NCI-H2227 treated with DMSO at 0.1 percent for 48 hours (cell line): Measurements from ENCODE around the gene BID.
"Not testable (repeated sequence)": the region's sequence is repeated elsewhere in the genome, so short reads cannot be mapped to it uniquely, and the experiment has no call there.

Experiments
- DNase-seq: peaks from one replicate; lab custom pipeline; 2025; lab: John Stamatoyannopoulos, UW

BID gene

DNA sequence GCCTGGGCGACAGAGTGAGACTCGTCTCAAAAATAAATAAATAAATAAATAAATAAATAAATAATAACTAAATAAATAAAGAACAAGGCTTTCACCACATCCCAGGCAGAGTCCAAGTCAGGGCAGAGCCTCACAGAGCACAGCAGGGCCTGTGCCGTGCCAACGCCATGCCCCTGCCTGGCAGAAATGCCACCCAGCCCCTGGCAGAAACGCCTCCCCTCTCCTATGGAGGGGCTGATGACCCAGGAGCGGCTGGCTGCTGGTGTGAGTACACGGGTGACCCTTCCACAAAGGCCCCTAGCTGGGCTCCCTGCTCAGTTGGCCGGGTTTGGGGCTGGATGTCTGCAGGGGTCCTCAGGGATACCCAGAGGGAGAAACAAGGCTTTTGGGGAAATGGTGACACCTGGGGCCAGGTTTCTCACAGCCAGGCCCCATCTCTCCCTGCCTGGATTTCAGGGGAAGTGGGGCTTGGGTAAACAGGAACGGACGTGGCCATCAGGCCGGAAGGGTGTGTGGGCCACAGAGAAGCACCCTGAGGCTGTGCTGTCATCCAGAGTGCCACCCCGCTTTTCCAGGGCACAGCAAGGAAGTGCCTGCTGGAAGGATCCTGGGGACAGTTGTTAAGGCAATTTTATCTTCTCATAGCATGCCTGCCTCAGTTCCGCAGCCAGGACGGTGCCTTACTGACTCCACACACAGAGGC lies 5.1 kb downstream of the BID start:
- no peak for DNase-seq

DNA sequence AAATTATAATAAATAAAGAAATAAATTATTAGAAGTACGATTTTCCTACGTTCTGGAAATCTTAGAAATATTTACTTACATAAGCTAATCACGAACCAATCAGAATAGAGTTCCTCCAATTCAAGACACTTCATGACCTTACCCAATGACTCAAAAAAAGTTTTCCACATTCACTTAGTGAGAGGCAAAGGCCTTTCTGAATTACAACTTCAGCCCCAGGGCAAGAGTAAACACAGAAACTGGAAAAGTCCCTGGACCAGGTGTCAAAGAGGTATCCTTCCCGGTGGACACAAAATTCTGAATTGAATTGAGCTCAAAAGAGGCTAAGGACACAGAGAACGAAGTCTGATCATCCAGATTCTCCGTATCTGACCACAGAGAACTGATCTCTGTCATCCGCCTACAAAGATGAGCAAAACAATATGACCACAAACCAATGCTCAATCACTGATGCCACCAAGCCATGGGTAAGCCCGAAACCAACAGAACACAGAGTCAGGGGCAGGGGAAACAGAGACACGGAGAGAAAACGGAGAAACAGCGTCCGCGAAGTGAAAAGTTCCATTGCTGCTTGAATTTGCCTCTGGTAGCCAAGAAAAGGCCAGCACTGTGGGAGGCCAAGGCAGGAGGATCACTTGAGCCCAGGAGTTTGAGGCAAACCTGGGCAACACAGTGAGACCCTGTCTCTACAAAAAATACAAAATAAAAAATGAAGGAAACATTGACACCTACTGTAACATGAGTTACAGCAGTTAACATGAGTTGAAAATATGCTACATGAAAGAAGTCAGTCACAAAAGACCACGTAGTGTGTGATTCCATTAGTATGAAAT lies 6.8 kb downstream of the BID start:
- no peak for DNase-seq

- not testable (repeated sequence) for DNase-seq
Observed at GRCh38 chr22:17764852-17765251, 9.4 kb downstream of the BID start.

GRCh38 chr22:17764036-17764435 lies 10.2 kb downstream of the BID start:
- no peak for DNase-seq

GRCh38 chr22:17763442-17763841 lies 10.8 kb downstream of the BID start:
- DNase-seq, result not testable (repeated sequence)

DNA sequence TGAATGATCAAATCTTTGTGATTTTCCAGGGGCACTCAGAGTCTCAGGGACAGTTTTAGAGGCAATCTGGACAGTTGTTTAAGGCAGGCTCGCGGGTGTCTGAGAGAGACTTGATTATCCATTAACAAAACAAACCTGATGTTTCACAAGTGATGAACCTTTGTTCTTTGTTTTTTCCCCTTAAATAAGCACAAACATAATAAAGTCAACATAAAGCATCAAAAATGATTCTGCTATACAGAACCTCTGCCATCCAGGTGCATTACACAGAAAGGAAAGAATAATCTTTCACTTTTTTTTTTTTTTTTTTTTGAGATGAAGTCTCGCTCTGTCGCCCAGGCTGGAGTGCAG lies 13.2 kb downstream of the BID start:
- no peak for DNase-seq

DNA sequence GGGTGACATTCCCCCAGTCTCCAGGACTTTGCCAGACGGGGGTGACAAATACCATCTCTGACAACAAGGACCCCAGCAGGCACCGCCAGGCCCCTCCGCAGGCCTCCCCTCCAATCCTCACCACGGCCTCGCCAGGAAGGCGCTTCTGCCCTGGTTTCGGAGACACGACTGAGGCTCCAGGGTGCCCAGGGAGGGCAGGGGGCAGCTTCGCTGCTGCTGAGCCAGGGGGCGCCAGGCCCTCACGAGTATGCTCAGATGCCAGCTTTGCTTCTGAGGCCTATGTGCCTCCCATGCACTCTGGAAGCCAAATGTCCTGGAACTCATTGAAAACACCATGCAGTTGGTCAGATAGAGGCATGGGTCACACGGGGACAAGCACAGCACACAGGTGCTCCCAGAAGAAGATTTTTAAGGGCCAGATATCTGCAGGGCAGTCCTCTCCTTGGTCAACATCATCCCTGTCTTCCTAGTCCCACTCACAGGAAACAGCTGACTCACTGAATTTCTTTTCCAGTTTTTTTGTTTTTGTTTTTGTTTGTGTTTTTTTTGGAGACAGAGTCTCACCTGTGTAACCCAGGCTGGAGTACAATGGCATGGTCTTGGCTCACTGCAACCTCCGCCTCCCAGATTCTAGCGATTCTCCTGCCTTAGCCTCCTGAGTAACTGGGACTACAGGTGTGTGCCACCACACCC lies 19.9 kb downstream of the BID start:
- no peak for DNase-seq

- no peak for DNase-seq
Observed at GRCh38 chr22:17753401-17753989, 20.8 kb downstream of the BID start.

DNA sequence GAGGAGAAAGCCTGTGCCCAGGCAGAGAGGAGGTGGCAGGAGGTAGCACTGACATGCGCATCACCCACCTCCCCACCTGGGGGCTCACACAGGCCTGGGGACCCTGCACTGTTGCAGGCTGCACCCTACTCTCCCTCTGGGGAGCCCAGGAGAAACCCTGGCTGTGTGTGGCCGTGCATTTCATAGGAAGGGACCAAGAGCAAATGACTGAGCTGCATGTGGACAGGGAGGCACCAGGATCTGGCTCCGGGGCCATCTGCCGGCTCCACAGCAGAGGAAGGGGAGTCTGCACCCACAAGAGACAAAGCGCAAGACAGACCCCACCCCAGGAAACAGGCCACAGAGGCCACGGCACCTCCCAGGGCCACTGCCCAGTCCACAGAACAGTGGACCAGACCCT lies 22.7 kb downstream of the BID start:
- DNase-seq, result no peak

- no peak for DNase-seq
Observed at GRCh38 chr22:17749605-17750395, 24.5 kb downstream of the BID start.

GRCh38 chr22:17748555-17749353 lies 25.5 kb downstream of the BID start:
- DNase-seq, result no peak

- no peak for DNase-seq
Observed at GRCh38 chr22:17746916-17747315, 27.4 kb downstream of the BID start.

- no peak for DNase-seq
Observed at GRCh38 chr22:17744430-17744829, 29.8 kb downstream of the BID start.

DNA sequence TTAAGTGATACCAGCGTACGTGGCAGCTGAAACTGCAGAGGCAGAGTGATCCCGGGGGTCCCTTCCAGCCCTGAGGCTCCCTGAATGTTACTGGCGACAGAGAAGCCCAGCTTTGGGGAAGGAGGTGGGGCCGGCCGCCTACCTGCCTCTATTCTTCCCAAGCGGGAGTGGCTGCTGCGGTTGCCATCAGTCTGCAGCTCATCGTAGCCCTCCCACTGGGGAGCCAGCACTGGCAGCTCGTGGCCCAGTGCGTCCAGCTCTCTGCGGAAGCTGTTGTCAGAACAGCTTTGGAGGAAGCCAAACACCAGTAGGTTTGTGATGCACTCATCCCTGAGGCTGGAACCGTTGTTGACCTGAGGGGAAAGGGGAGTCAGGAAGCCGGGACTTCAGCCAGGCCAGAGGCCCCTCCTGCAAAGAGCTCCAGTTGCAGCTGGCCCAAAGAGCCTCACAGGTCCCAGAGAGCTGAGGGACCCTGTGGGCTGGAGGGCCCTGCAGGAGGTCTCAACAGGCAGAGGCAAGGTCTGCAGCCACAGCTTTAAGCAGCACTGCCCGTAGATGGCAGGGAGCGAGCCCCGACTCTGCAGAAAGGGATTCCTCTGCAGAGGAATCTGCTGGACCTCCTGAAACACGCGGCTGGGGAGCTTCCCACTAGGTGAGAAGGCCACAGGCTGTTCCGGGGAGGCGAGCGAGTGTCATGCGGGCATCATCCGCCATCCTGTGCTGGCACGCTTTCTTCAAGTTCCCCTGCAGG lies 30.4 kb downstream of the BID start:
- DNase-seq, result no peak

GRCh38 chr22:17742527-17742902 lies 31.8 kb downstream of the BID start:
- DNase-seq, result peak; percentile 36

DNA sequence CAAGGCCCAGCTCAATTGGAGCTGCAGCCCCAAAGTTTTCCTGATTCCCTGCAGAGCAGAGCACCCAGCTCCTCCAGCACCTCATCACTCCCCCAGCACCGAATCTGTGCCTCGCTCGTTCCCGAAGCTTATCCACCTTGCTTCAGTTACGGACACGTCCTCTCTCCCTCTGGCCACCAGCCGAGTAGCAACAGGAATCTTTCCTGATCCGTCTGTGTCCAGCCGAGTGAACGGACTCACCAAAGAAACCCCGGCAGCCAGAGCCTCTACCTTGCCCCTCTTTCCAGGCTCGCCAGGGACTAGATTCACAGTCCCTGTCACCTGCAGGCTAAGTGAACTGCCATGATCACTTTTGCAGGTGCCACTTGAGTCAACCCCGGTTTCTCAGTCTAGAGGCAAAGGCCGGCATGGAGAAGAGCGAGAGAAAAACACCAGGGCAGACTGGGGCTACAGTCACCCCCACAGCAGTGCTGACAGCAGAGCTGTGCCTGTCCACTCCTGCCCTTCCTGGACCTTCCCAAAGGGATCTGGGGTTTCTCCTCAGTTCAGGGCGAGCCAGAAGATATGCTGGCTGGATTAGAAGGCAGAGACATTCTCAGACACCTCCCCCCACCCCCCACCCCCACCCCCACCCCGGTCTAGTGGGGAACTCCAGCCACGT lies 32.3 kb downstream of the BID start:
- no peak for DNase-seq

DNA sequence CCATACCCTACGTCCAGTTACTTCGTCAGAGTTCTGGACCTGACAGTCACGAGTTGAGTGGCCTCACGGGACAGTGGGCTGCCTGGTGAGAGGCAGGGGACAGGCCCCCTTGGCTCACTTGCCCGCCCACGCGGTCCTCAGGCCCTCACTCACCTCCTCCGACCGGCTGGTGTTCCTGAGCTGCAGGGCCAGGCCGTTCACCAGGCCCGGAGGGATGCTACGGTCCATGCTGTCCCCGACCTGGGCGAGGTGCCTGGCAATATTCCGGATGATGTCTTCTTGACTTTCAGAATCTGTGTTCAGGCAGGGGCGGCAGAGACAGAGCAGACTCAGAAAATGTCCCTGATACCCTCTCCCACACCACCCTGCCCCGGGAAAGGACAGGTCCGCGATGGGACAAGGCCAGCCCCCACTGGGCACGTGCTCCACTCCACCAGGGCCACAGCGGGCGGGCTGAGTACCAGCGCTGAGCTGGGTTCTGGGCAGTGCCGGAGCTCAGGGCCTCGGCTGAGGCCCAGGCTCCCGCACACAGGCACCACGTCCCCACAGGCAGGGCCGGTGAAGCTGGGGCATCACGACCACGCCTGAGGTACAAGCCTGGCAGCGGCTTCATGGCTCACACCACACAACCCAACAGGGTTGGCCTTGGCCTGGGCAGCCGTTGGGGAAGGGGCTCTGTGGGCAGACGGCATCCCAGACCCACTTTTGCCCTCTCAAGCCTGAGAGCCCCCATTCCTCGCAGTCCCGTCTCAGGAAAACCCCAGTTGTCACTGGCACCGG lies 34.9 kb downstream of the BID start:
- no peak for DNase-seq

- no peak for DNase-seq
Observed at GRCh38 chr22:17738386-17739128, 35.7 kb downstream of the BID start.
